Measurements from ENCODE around the gene LTK.
"Not testable (repeated sequence)": the region's sequence is repeated elsewhere in the genome, so short reads cannot be mapped to it uniquely, and the experiment has no call there.

LTK gene

DNA sequence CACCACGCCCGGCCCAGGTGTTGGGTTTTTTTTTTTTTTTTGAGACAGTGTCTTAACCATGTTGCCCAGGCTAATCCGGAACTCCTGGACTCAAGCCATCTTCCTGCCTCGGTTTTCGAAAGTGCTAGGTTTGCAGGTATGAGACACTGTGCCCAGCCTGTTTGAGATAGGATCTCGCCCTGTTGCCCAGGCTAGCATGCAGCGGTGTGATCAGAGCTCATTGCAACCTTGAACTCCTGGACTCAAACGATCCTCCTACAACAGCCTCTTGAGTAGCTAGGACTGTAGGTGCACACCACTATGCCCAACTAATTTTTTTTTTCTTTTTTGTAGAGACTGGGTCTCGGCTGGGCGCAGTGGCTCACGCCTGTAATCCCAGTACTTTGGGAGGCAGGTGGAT lies 40.2 kb downstream of the LTK start:
- DNase-seq = no peak

DNA sequence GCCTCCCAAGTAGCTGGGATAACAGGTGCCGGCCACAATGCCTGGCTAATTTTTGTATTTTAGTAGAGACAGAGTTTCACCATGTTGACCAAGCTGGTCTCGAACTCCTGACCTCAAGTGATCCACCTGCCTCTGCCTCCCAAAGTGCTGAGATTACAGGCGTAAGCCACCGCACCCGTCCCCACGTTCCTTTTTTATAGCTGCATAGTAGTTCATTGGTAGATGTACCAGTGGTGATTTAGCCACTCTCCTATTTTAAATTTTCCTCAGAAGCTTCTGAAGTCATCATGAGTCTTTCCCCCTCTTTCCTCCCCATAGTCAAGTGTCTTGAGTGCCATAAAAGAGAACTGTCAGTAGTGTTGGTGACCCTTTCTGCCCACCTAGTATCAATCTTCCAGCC lies 44.0 kb downstream of the LTK start:
- DNase-seq = not testable (repeated sequence)

DNA sequence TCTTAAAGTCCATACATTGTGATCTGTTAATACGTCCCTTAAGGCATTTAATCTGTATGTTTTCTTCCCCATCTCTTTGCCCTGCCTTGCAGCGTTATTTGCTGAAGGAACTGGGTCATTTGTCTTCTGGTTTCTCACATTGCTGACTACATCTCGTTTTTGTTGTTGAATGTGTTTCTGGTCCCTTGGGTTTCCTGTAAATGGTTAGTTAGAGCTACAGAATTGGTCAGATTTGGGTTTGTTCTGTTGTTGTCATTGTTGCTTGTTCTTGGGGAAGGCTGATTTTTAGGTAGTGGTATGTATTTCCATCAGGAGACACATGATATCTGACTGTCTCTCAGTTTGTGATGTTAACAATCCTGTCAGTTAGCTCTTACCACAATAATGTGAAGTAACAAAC lies 46.9 kb downstream of the LTK start:
- no peak for DNase-seq

DNA sequence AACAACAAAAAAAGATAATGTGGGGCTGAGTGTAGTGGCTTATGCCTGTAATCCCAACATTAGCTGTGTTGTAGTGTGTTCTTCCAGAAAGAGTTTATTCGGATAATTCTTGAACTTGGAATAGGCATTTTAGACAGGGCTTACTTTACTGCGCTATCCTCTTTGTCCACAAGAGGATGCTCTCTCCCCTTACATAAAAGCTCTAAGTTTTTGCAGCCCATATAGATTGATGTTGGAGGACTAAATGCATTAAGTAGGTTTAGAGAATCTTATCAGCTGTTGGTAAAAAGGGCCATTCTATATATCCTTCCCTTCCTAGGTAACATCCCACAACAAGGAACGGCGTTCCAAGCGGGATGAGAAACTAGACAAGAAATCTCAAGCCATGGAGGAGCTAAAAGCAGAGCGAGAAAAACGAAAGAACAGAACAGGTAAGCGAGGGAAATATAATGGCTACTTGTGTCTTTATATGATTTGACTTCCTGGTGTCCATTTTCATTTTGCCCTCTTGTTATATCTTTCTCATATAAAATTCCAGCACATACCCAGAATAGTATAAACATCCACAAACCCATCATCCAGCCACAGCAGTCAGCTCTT lies 47.7 kb downstream of the LTK start:
- DNase-seq = peak; percentile 27

DNA sequence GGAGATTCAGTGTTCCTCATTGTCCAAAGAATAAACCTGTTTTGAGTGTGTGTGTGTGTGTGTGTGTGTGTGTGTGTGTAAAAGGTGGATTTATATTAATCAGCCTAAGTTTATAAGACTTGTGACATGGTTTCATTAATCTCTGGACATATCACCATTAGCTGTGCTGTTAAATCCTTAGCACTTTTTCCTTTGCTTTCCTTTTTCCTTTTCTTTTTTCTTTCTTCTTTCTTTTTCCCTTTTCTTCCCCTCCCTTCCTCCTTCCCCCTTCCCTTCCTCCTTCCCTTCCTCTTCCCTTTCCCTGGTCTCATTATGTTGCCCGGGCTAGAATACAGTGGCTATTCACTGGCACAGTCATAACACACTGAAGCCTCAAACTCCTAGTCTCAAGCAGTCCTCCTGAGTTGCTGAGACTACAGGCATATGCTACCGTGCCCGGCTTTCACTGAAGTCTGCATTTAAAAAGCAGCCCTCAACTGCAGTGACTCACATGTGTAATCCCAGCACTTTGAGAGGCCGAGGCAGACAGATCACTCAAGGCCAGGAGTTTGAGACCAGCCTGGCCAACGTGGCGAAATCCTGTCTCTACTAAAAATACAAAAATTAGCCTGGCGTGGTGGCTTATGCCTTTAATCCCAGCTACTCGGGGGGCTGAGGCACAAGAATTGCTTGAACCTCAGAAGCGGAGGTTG lies 48.6 kb downstream of the LTK start:
- DNase-seq = no peak

DNA sequence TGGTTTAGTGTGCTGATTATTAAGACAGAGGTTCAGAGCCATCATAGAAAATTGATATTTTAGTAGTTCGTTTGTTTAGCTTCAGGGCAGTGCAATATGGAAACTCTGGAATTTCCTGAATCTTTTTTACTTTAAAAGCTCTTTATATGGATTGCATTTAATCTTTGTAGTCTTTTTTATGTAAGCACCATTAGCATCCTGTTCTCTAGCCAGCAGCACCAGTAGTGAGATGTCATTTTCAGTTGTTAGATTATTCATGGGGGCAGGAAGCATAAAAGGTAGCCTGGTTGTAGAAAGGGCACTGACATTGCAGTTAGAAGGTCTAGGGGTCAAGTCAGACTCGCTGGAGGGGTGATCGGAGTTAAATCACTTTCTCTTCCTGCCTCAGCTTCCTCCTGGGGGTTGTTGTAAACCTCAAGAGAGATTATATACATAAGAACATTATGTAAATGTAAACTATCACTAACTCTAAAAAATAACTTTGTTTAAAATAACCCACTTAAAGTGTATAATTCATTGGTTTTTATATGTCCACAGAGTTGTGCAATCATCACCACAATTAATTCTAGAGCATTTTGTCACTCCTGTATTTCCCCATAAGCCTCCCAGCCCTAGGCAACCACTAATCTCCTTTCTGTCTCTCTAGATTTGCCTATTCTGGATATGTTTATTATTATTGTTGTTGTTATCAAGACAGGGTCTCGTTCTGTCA lies 51.4 kb downstream of the LTK start:
- no peak for DNase-seq

Measured in retina (tissue), 1 donor.